RPMI8226 (cell line): ENCODE data around the gene STRAP.
"Not testable (repeated sequence)": the region's sequence is repeated elsewhere in the genome, so short reads cannot be mapped to it uniquely, and the experiment has no call there.

Experiments
- DNase-seq: peaks from one replicate; pipeline ENCODE4 v3.0.0-alpha.2; 2015

STRAP gene

GRCh38 chr12:15874556-15875145 lies 7.5 kb upstream of the STRAP start:
- not testable (repeated sequence) for DNase-seq

GRCh38 chr12:15875863-15876262 lies 6.3 kb upstream of the STRAP start:
- DNase-seq: no peak

GRCh38 chr12:15879413-15879812 lies 2.8 kb upstream of the STRAP start:
- DNase-seq: no peak

GRCh38 chr12:15880721-15881120 lies 1.5 kb upstream of the STRAP start:
- no peak for DNase-seq

GRCh38 chr12:15883536-15883935 lies 1.3 kb downstream of the STRAP start:
- peak; percentile 8 for DNase-seq

GRCh38 chr12:15886372-15887042 lies 4.3 kb downstream of the STRAP start:
- no peak for DNase-seq

- no peak for DNase-seq
Measured at GRCh38 chr12:15887043-15887817, 5.0 kb downstream of the STRAP start.

- no peak for DNase-seq
Measured at GRCh38 chr12:15892645-15893259, 10.6 kb downstream of the STRAP start.

- no peak for DNase-seq
Measured at GRCh38 chr12:15893260-15893659, 11.1 kb downstream of the STRAP start.

GRCh38 chr12:15896867-15897266 lies 14.7 kb downstream of the STRAP start:
- no peak for DNase-seq

- DNase-seq: no peak
Measured at GRCh38 chr12:15897433-15897832, 15.2 kb downstream of the STRAP start.

- DNase-seq: peak; percentile 41
Measured at GRCh38 chr12:15899282-15899870, 17.2 kb downstream of the STRAP start.

GRCh38 chr12:15904378-15904920 lies 22.3 kb downstream of the STRAP start:
- no peak for DNase-seq

- no peak for DNase-seq
Measured at GRCh38 chr12:15910468-15910863, 28.3 kb downstream of the STRAP start.

GRCh38 chr12:15910864-15911721 lies 28.9 kb downstream of the STRAP start, which contains the start of gene DERA:
Gene DERA (plus strand): TSS chr12:15911332. CDS start chr12:15911384, 52 bp downstream.
- peak; percentile 73 for DNase-seq

GRCh38 chr12:15911931-15912330 lies 29.7 kb downstream of the STRAP start:
- not testable (repeated sequence) for DNase-seq

- not testable (repeated sequence) for DNase-seq
Measured at GRCh38 chr12:15914131-15914530, 31.9 kb downstream of the STRAP start.

GRCh38 chr12:15918066-15918465 lies 35.9 kb downstream of the STRAP start:
- DNase-seq: no peak

- DNase-seq: no peak
Measured at GRCh38 chr12:15919418-15919817, 37.2 kb downstream of the STRAP start.

- no peak for DNase-seq
Measured at GRCh38 chr12:15924956-15925355, 42.8 kb downstream of the STRAP start.

- no peak for DNase-seq
Measured at GRCh38 chr12:15928346-15928745, 46.2 kb downstream of the STRAP start.
